ENCODE measurements around the gene SLC5A11. TPM values are rescaled to one million over a fixed set of nuclear protein-coding genes. Genes with fewer than 3 reads are reported as not detected.

Gene SLC5A11
- total RNA-seq, 1 experiment from 2014 or later: not detected

DNA sequence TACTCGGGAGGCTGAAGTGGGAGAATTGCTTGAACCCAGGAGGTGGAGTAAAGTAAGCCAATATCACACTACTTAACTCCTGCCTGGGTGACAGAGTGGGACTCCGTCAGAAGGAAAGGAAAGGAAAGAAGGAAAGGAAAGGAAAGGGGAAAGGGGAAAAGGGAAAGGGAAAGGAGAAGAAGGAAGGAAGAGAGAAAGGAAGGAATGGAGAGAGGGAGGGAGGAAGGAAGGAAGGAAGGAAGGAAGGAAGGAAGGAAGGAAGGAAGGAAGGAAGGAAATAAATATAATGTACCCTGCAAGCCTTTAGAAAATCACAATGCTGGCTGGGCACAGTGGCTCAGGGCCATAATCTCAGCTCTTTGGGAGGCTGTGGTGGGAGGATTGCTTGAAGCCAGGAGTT, 27.3 kb downstream of the SLC5A11 start:
- Histone ChIP-seq H3K4me1 (ENCODE audit: insufficient read depth, low read length, poor library complexity, severe bottlenecking) (no peaks in the 10 kb centered on the region), H3K9me3 (ENCODE audit: low read depth, low read length, poor library complexity, severe bottlenecking) (no peaks in the 10 kb centered on the region), H3K27me3 (replicated peaks; ENCODE audit: insufficient read depth, low read depth, low read length, poor library complexity) (no peaks in the 10 kb centered on the region), H3K27ac (ENCODE audit: low read depth, low read length, poor library complexity, severe bottlenecking) (no peak overlapping the region), H3K4me3 (ENCODE audit: low read depth, low read length, poor library complexity, severe bottlenecking) (no peak overlapping the region), H3K36me3 (ENCODE audit: insufficient read depth, low read length, poor library complexity, severe bottlenecking) (no peaks in the 10 kb centered on the region)
- TF ChIP-seq CTCF (conservative IDR thresholded peaks at IDR 0.05; ENCODE audit: low read depth, low read length): no peak
- TF ChIP-seq EZH2 (IDR thresholded peaks at IDR 0.05; ENCODE audit: borderline replicate concordance, low read depth, low read length, poor library complexity, severe bottlenecking): no peak
- intact Hi-C loops (cut with micrococcal nuclease; ENCODE audit: unreplicated experiment): no loop called here
- peak; percentile 36 for DNase-seq (ENCODE audit: low spot score)
- POLR2A ChIA-PET (ENCODE audit: low non-redundant PET): no interaction called here
- BruUV-seq (replicated peaks): no TSS peak
- CTCF ChIA-PET: no interaction called here

DNA sequence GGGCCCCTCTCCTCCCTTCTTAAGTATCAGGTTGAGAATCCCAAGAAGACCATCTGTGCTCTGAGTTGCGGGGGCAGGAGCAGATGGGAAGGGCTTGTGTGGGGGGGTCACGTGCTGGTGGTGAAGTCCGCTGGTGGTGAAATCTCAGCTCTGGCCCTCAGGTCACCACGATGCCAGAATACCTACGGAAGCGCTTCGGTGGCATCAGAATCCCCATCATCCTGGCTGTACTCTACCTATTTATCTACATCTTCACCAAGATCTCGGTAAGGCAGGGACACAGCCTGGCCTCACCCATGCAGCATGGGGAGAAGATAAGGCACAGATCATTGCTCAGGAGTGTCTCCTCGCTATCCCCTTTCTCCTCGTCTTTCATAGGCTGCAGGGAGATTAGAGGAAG, 29.7 kb downstream of the SLC5A11 start:
- DNase-seq (ENCODE audit: low spot score): no peak
- BruUV-seq (replicated peaks): no TSS peak
- H3K27ac ChIP-seq (ENCODE audit: low read depth, low read length, poor library complexity, severe bottlenecking): no peak overlapping the region
- intact Hi-C loops (cut with micrococcal nuclease; ENCODE audit: unreplicated experiment): no loop called here
- no peak for TF ChIP-seq CTCF (conservative IDR thresholded peaks at IDR 0.05; ENCODE audit: low read depth, low read length)
- H3K36me3 ChIP-seq (ENCODE audit: insufficient read depth, low read length, poor library complexity, severe bottlenecking): no peaks in the 10 kb centered on the region
- H3K4me1 ChIP-seq (ENCODE audit: insufficient read depth, low read length, poor library complexity, severe bottlenecking): no peaks in the 10 kb centered on the region
- no peaks in the 10 kb centered on the region for H3K9me3 ChIP-seq (ENCODE audit: low read depth, low read length, poor library complexity, severe bottlenecking)
- ChIA-PET POLR2A (ENCODE audit: low non-redundant PET) (no interaction called here), CTCF (no interaction called here)
- no peak overlapping the region for H3K4me3 ChIP-seq (ENCODE audit: low read depth, low read length, poor library complexity, severe bottlenecking)
- H3K27me3 ChIP-seq (replicated peaks; ENCODE audit: insufficient read depth, low read depth, low read length, poor library complexity): no peaks in the 10 kb centered on the region

DNA sequence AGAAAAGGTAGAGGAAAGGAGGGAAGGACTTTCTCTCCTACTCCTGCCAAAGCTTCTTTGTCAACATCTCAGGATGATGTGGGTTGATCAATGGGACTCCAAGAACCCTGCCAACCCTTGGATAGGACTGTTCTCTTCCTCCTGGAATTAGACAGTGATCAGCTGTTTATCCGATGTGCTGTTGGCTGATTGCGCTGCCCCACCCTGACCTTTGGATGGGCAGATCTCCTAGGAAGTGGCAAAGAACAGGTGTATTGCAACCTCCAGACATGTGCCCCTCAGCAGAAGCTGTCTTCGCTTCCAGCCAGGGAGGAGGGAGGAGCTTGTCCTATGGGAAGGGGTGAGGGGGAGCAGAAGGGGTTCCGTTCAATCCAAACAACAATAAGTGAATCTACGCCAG, 30.5 kb downstream of the SLC5A11 start:
- BruUV-seq (replicated peaks): no TSS peak
- intact Hi-C loops (cut with micrococcal nuclease; ENCODE audit: unreplicated experiment): no loop called here
- no peaks in the 10 kb centered on the region for H3K36me3 ChIP-seq (ENCODE audit: insufficient read depth, low read length, poor library complexity, severe bottlenecking)
- ChIA-PET POLR2A (ENCODE audit: low non-redundant PET) (no interaction called here), CTCF (no interaction called here)
- H3K27me3 ChIP-seq (replicated peaks; ENCODE audit: insufficient read depth, low read depth, low read length, poor library complexity): no peaks in the 10 kb centered on the region
- no peak for DNase-seq (ENCODE audit: low spot score)
- no peak overlapping the region for H3K4me3 ChIP-seq (ENCODE audit: low read depth, low read length, poor library complexity, severe bottlenecking)
- no peaks in the 10 kb centered on the region for H3K4me1 ChIP-seq (ENCODE audit: insufficient read depth, low read length, poor library complexity, severe bottlenecking)
- no peaks in the 10 kb centered on the region for H3K9me3 ChIP-seq (ENCODE audit: low read depth, low read length, poor library complexity, severe bottlenecking)
- TF ChIP-seq CTCF (conservative IDR thresholded peaks at IDR 0.05; ENCODE audit: low read depth, low read length) (no peak), EZH2 (IDR thresholded peaks at IDR 0.05; ENCODE audit: borderline replicate concordance, low read depth, low read length, poor library complexity, severe bottlenecking) (no peak)
- H3K27ac ChIP-seq (ENCODE audit: low read depth, low read length, poor library complexity, severe bottlenecking): no peak overlapping the region
